Testis (tissue), 2 donors: ENCODE results near the gene METTL17.

ENCODE experiments used
- CTCF ChIP-seq, 3 experiments: fragments of 450-650 bp in 2 of 3; fragments of 200-600 bp in 1 of 3; sonication (generic) in 1 of 3; IDR thresholded peaks; one replicate each; pipeline ENCODE4 v1.5.1; 2016 to 2019; ENCODE audit warnings: antibody characterized with exemption in 3 of 3, mild to moderate bottlenecking in 2 of 3, moderate library complexity in 1 of 3
- POLR2A ChIP-seq: fragments of 450-650 bp; IDR thresholded peaks from one replicate; pipeline ENCODE4 v1.6.1; 2017; ENCODE audit warnings: antibody characterized with exemption, mild to moderate bottlenecking, moderate library complexity

GRCh38 chr14:21018781-21019180 is 29.0 kb downstream of the METTL17 start:
- no peak for TF ChIP-seq CTCF (IDR thresholded peaks at IDR 0.05)
- no peak for TF ChIP-seq POLR2A
